Prostate gland (tissue), 2 donors: Measurements from ENCODE around the gene FBXO17. TPM values are rescaled to one million over a fixed set of nuclear protein-coding genes. Genes with fewer than 3 reads are reported as not detected.

Experiments
- DNase-seq: peaks from one replicate; pipeline ENCODE4 v3.0.0-alpha.2; 2019; ENCODE audit warnings: low spot score
- H3K27ac ChIP-seq, 2 donors: fragments of 200-600 bp; sonication (generic); 2 replicates each; pipeline ENCODE4 v1.5.1; 2017 to 2019
- H3K27me3 ChIP-seq: fragments of 200-600 bp; sonication (generic); replicated peaks from 2 replicates; pipeline ENCODE4 v1.5.1; 2019; ENCODE audit not compliant: insufficient read depth
- H3K36me3 ChIP-seq, 2 donors: fragments of 200-600 bp; sonication (generic); 1 replicate in 1 of 2; 2 replicates in 1 of 2; pipeline versions ENCODE4 v1.5.1 to v1.8.1; 2017 to 2019
- H3K4me1 ChIP-seq: fragments of 200-600 bp; sonication (generic); replicated peaks from 2 replicates; pipeline ENCODE4 v1.5.1; 2019
- H3K4me3 ChIP-seq, 2 donors: fragments of 200-600 bp; sonication (generic); 2 replicates each; pipeline ENCODE4 v1.5.1; 2017 to 2019
- H3K9me3 ChIP-seq: fragments of 200-600 bp; sonication (generic); 2 replicates; pipeline ENCODE4 v1.5.1; 2017
- POLR2A ChIP-seq: fragments of 450-650 bp; IDR thresholded peaks from one replicate; pipeline ENCODE4 v1.6.1; 2016; ENCODE audit warnings: antibody characterized with exemption, mild to moderate bottlenecking
- POLR2AphosphoS5 ChIP-seq: sonication (generic); formaldehyde crosslinking; IDR thresholded peaks from one replicate; pipeline ENCODE4 v1.6.1; 2017; ENCODE audit warnings: antibody characterized with exemption
- WGBS: methylation state at CpG from one replicate; pipeline ENCODE4 v1.1.5; 2018; 5-methylcytosine and 5-hydroxymethylcytosine counted together
- intact Hi-C: fragments of 100-400 bp; cut with DNase I; formaldehyde crosslinking; loops from one replicate; pipeline ENCODE4 v1.14.2; 2022
- total RNA-seq, 2 donors: library from RNA; depleted of rRNA; stranded (reverse); fragments of >200 nt; gene quantifications; one replicate each; pipeline ENCODE4 v1.1.0, GENCODE V29; 2016
- TF ChIP-seq, protein P1 (sequence below), 4 experiments: fragments of 200-600 bp in 2 of 4; fragments of 450-650 bp in 2 of 4; sonication (generic) in 2 of 4; IDR thresholded peaks; 1 replicate in 3 of 4; 2 replicates in 1 of 4; pipeline ENCODE4 v1.5.1; 2016 to 2019; ENCODE audit warnings: antibody characterized with exemption in 4 of 4, mild to moderate bottlenecking in 2 of 4, moderate library complexity in 2 of 4

The FBXO17 gene
- total RNA-seq, 2 donors from 2014 or later, result 25.9 to 40.5 TPM

DNA sequence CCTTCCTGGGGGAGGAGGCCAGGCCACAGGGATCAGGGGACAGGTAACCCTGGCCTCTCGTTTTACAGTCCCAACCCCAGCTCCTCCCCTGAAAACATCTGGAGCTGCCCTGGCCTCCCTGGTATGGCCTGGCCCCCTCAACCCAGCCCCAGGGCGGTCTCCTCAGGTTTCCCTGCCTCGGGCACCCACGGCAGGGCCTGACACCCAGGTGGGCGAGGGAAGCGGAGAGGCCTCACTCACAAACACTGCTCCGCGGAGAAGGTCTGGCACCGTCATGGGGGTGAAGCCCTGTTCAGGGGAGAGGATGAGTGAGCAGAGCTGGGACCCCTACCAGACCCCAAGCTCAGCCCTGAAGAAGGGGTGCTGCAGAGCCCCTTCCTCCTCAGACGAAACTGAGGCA lies 57.0 kb downstream of the FBXO17 start:
- no peaks in the 10 kb centered on the region for H3K9me3 ChIP-seq
- H3K27me3 ChIP-seq, result no peaks in the 10 kb centered on the region
- no peak for DNase-seq
- H3K27ac ChIP-seq, result no peak overlapping the region
- no peaks in the 10 kb centered on the region for H3K36me3 ChIP-seq
- no peak overlapping the region for H3K4me3 ChIP-seq
- 77% methylated on average over 6 of the region's 10 CpGs for WGBS
- no peaks in the 10 kb centered on the region for H3K4me1 ChIP-seq
- TF ChIP-seq POLR2AphosphoS5, result no peak
- intact Hi-C loops, result no loop called here

- no peaks in the 10 kb centered on the region for H3K4me1 ChIP-seq
- no peak overlapping the region for H3K4me3 ChIP-seq
- no peaks in the 10 kb centered on the region for H3K27me3 ChIP-seq
- no peaks in the 10 kb centered on the region for H3K36me3 ChIP-seq
- intact Hi-C loops, result no loop called here
- TF ChIP-seq POLR2AphosphoS5 (no peak), POLR2A (no peak)
- TF ChIP-seq, protein P1, sequence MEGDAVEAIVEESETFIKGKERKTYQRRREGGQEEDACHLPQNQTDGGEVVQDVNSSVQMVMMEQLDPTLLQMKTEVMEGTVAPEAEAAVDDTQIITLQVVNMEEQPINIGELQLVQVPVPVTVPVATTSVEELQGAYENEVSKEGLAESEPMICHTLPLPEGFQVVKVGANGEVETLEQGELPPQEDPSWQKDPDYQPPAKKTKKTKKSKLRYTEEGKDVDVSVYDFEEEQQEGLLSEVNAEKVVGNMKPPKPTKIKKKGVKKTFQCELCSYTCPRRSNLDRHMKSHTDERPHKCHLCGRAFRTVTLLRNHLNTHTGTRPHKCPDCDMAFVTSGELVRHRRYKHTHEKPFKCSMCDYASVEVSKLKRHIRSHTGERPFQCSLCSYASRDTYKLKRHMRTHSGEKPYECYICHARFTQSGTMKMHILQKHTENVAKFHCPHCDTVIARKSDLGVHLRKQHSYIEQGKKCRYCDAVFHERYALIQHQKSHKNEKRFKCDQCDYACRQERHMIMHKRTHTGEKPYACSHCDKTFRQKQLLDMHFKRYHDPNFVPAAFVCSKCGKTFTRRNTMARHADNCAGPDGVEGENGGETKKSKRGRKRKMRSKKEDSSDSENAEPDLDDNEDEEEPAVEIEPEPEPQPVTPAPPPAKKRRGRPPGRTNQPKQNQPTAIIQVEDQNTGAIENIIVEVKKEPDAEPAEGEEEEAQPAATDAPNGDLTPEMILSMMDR (IDR thresholded peaks at IDR 0.05), result no peak
- WGBS, result 74% methylated on average over 12 of the region's 13 CpGs
- DNase-seq, result no peak
- H3K27ac ChIP-seq, result no peak overlapping the region
- no peaks in the 10 kb centered on the region for H3K9me3 ChIP-seq
Observed at GRCh38 chr19:38917921-38918491, 57.5 kb downstream of the FBXO17 start.

- intact Hi-C loops, result no loop called here
- DNase-seq, result no peak
- no peaks in the 10 kb centered on the region for H3K36me3 ChIP-seq
- no peaks in the 10 kb centered on the region for H3K4me1 ChIP-seq
- H3K4me3 ChIP-seq, result no peak overlapping the region
- WGBS, result 76% methylated on average over 9 of the region's 9 CpGs
- H3K9me3 ChIP-seq, result no peaks in the 10 kb centered on the region
- TF ChIP-seq POLR2A, result no peak
- H3K27ac ChIP-seq, result no peak overlapping the region
- H3K27me3 ChIP-seq, result no peaks in the 10 kb centered on the region
Observed at GRCh38 chr19:38917516-38917915, 58.0 kb downstream of the FBXO17 start.

GRCh38 chr19:38915329-38916321 lies 59.9 kb downstream of the FBXO17 start:
- TF ChIP-seq POLR2A, result no peak
- TF ChIP-seq, protein P1 (IDR thresholded peaks at IDR 0.05), result no peak
- no peak for TF ChIP-seq POLR2AphosphoS5
- H3K27me3 ChIP-seq, result peaks cover 12% of the 10 kb centered on the region
- H3K9me3 ChIP-seq, result no peaks in the 10 kb centered on the region
- H3K4me3 ChIP-seq, result no peak overlapping the region
- no peak for DNase-seq
- no peak overlapping the region for H3K27ac ChIP-seq
- H3K4me1 ChIP-seq, result no peaks in the 10 kb centered on the region
- intact Hi-C loops, result no loop called here
- WGBS, result 89% methylated on average over 44 of the region's 44 CpGs
- no peaks in the 10 kb centered on the region for H3K36me3 ChIP-seq

DNA sequence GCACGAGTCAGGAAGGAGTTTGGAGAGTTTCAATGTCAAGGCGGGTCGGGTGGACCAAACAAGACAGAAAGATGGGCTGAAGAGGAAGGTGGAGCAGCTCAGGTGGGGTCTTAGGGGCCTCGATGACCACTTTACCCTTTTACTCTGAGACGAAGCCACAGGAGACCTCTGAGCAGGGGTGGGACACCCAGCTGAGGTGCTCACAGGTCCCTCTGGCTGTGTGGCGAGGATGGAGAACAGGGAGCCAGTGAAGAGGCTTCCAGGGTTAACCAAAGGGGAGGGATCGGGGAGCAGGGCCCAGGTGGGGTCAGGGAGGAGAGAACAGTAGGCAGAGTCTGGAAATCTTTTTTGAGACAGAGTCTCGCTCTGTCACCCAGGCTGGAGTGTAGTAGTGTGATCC lies 61.6 kb downstream of the FBXO17 start:
- intact Hi-C loops, result no loop called here
- DNase-seq, result no peak
- TF ChIP-seq POLR2AphosphoS5, result no peak
- TF ChIP-seq, protein P1 (IDR thresholded peaks at IDR 0.05), result no peak
- no peak for TF ChIP-seq POLR2A
- Histone ChIP-seq H3K27me3 (peaks cover 12% of the 10 kb centered on the region), H3K9me3 (no peaks in the 10 kb centered on the region), H3K4me1 (no peaks in the 10 kb centered on the region), H3K27ac (no peak overlapping the region), H3K36me3 (no peaks in the 10 kb centered on the region), H3K4me3 (no peak overlapping the region)
- WGBS, result 95% methylated on average over 8 of the region's 8 CpGs
